GM18499 (cell line): Measurements from ENCODE around the gene CD300LF.

Experiments used
- ATAC-seq: cut with Tn5 transposase; IDR thresholded peaks from one replicate; pipeline ENCODE4 v1.9.1; 2021; ENCODE audit warnings: moderate number of reproducible peaks; ENCODE audit not compliant: insufficient read depth, unreplicated experiment

CD300LF gene

DNA sequence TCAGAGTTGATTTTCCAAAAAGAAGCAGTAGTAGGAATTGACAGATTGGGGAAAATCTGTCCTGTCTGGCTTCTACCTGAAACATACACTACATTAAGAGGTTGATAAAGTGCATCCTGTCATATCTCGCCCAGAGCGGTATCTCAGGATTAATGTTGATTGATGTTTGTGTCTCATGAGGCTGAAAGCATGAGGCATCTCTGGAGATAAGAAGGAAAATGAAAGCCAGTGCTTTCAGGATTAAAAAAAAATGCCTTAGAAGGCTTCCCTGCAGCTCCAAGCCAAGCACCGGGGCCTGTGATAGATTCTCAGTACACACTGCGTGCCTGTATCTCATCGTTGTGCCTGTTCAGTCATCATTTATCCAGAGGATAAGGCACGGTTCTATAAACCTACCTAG is 62.8 kb downstream of the CD300LF start:
- ATAC-seq: no peak

DNA sequence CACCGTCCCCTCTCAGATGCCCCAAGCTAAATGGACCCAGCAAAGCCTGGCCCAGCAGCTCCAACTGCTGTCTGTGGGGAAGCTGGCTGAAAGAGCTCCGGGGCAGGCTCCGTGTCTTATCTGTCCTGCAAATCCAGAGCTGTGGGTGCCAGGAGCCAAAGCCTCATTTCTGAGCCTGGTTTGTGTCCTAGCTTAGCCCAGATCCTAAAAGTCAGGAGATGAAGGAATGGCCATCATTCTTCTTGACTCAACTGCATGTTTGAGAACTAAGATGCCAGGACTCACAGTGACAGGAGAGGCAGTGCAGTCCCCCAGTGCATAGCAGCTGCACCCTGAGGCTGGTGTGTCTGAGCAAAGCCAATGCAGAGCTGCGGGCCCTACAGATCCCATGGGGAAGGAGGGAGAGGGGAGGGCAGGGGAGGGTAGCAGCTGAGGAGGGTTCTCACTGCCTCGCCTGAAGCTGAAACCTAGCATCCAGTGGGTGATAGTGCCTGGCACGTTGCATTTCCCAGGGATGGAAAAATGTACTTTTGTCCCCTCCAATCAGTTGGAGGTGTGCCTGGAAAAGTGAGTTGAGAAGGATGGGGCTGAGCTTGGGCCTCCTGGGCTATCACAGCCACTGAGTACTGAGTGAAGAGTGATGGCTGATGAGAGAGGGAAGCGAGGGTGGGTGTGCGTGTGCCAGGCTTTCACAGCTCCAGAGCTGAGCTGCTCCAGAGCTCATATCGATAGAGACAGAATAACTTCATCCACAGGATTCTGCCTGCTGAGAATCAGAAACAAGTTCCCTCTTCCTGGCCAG is 64.7 kb downstream of the CD300LF start:
- ATAC-seq: no peak

DNA sequence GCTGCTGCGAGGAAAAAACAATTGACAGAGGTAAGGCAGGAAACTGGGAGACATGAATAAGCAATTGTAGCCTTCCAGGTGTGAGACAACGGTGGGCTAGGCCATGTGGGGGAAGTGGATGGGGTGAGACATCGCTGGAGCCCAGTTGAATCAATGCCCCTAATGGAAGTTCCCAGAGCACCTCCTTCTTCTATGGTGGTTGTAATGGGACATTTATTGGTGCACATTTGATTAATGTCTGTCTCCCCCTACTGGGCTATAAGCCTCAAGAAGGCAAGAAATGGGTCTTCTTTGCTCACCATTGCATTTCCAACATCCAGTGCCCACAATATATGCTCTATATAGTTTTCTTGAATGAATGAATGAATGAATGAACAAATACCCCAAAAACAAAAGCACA is 66.5 kb downstream of the CD300LF start:
- ATAC-seq: no peak

DNA sequence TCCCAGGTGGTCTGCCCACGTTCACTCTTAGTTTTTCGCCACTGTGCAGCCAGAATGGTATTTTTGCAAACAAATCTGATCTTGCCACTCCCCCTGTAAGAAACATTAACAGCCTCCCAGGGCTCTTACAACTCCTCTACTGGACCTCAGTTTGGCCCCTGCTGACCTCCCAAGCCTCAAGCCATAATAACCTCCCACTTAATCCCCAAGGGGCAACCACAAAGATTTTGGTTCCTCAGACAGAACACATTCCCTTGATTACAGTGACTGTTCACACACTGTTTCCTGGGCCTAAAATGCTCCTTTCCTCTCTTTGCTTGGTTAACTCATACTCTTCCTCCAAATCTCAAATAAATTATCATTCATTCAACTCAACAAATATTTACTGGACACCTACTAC is 67.7 kb downstream of the CD300LF start:
- ATAC-seq: no peak

DNA sequence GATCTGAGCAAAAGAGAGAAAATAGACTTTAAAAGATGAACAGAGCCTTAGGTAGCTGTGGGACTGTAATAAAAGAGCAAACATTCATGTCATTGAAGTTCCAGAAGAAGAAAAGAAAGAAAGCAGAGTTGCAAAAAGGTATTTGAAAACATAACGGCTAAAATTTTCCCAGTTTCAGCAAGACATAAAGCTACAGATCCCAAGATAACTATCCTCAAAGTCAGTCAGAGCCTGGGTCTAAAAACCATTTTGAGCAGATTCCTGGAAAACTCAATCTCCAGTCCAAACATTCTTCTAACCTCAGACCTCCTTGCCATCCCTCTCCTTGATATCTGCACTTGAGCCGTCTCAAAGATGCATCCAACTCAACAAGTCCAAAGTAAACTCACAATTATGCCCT is 68.3 kb downstream of the CD300LF start:
- ATAC-seq: no peak
